Measurements from ENCODE around the gene SELENOO. TPM values are rescaled to one million over a fixed set of nuclear protein-coding genes. Genes with fewer than 3 reads are reported as not detected.

The SELENOO gene
- total and polyA plus RNA-seq, 2 of the 13 experiments (the other 11 are each of a cell fraction or from before 2014, with no cell fraction given) = 14.4 to 19.0 TPM

- 0 out of 2 replicates have a peak, but pooled peaks have one; percentile 16 for TF ChIP-seq HNRNPL (IDR thresholded peaks at IDR 0.05; ENCODE audit: low read depth, low read length)
- no peak for TF ChIP-seq ZNF280B (CRISPR knock-in tag; IDR thresholded peaks at IDR 0.05; ENCODE audit: borderline replicate concordance)
- 0 out of 4 replicates have a peak, but pooled peaks of 1 of the 2 experiments have one; percentile 27 for TF ChIP-seq POLR2A (IDR thresholded peaks at IDR 0.05; ENCODE audit: insufficient read depth in 1 of 2, low read depth in 2 of 2, low read length in 2 of 2)
- TF ChIP-seq ZNF687 (CRISPR knock-in tag; IDR thresholded peaks at IDR 0.05) = peak; percentile 68
- TF ChIP-seq, protein P1, sequence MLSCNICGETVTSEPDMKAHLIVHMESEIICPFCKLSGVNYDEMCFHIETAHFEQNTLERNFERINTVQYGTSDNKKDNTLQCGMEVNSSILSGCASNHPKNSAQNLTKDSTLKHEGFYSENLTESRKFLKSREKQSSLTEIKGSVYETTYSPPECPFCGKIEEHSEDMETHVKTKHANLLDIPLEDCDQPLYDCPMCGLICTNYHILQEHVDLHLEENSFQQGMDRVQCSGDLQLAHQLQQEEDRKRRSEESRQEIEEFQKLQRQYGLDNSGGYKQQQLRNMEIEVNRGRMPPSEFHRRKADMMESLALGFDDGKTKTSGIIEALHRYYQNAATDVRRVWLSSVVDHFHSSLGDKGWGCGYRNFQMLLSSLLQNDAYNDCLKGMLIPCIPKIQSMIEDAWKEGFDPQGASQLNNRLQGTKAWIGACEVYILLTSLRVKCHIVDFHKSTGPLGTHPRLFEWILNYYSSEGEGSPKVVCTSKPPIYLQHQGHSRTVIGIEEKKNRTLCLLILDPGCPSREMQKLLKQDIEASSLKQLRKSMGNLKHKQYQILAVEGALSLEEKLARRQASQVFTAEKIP (CRISPR knock-in tag; IDR thresholded peaks at IDR 0.05; ENCODE audit: borderline replicate concordance) = no peak
- no peak for TF ChIP-seq NONO (IDR thresholded peaks at IDR 0.05)
- no peak for TF ChIP-seq NONO (CRISPR knock-in tag; conservative IDR thresholded peaks at IDR 0.05)
- TF ChIP-seq ZNF678 (CRISPR knock-in tag; IDR thresholded peaks at IDR 0.05) = no peak
- TF ChIP-seq ZNF549 (CRISPR knock-in tag; IDR thresholded peaks at IDR 0.05) = no peak
- peak; percentile 24; the same call in 1 of the 2 replicates for TF ChIP-seq YEATS4 (CRISPR knock-in tag; IDR thresholded peaks at IDR 0.05; ENCODE audit: borderline replicate concordance)
- no peak for TF ChIP-seq ATF7 (IDR thresholded peaks at IDR 0.05)
- TF ChIP-seq ATF7 (CRISPR knock-in tag; IDR thresholded peaks at IDR 0.05) = no peak
- 0 out of 2 replicates have a peak, but pooled peaks have one; percentile 30 for TF ChIP-seq E2F1 (CRISPR knock-in tag; IDR thresholded peaks at IDR 0.05)
- 0 out of 2 replicates have a peak, but pooled peaks have one; percentile 46 for TF ChIP-seq SAP130 (CRISPR knock-in tag; IDR thresholded peaks at IDR 0.05; ENCODE audit: low read depth)
- peak; percentile 40; the same call in 1 of the 2 replicates for TF ChIP-seq PHF8 (CRISPR knock-in tag; IDR thresholded peaks at IDR 0.05)
- TF ChIP-seq HMGXB4 (CRISPR knock-in tag; IDR thresholded peaks at IDR 0.05; ENCODE audit: borderline replicate concordance in 1 of 2, low read depth in 1 of 2) = peak in 1 of 2 experiments; percentile 16; a peak in 1 of 4 replicates
Measured at GRCh38 chr22:50201191-50202129, 649 bp downstream of the SELENOO start (continued).

Measured in HepG2 (cell line).